ENCODE measurements around the gene KLHL10. TPM values are rescaled to one million over a fixed set of nuclear protein-coding genes. Genes with fewer than 3 reads are reported as not detected.

KLHL10 gene
- total RNA-seq, 2 experiments from 2014 or later: not detected

GRCh38 chr17:41880130-41880529 is 42.5 kb downstream of the KLHL10 start:
- H3K36me3 ChIP-seq (ENCODE audit: insufficient read depth, low read length): peaks cover 82% of the 10 kb centered on the region
- POLR2A ChIA-PET: no interaction called here

GRCh38 chr17:41882756-41883155 is 45.1 kb downstream of the KLHL10 start:
- Histone ChIP-seq H3K4me1 (ENCODE audit: insufficient read depth, low read length, poor library complexity, severe bottlenecking) (no peaks in the 10 kb centered on the region), H3K79me2 (ENCODE audit: insufficient read depth, low read depth, low read length) (no peaks in the 10 kb centered on the region), H4K20me1 (ENCODE audit: insufficient read depth, low read length) (no peaks in the 10 kb centered on the region), H3K27ac (ENCODE audit: low read depth, low read length, poor library complexity, severe bottlenecking) (no peak overlapping the region), H3K9me3 (ENCODE audit: low read length) (no peaks in the 10 kb centered on the region), H2AFZ (ENCODE audit: low read length) (no peak overlapping the region), H3K4me3 (ENCODE audit: low read depth, low read length, poor library complexity, severe bottlenecking) (no peak overlapping the region), H3K4me2 (ENCODE audit: low read length) (no peak overlapping the region), H3K36me3 (ENCODE audit: insufficient read depth, low read length) (peaks cover 96% of the 10 kb centered on the region), H3K9me2 (ENCODE audit: insufficient read depth, low read length) (no peaks in the 10 kb centered on the region)
- CTCF ChIA-PET (ENCODE audit: unreplicated experiment): no interaction called here
- no peak for DNase-seq (ENCODE audit: low spot score)
- POLR2A ChIA-PET: no interaction called here
- intact Hi-C loops (cut with micrococcal nuclease; ENCODE audit: unreplicated experiment): no loop called here
- TF ChIP-seq CTCF (conservative IDR thresholded peaks at IDR 0.05; ENCODE audit: low read length) (no peak), EZH2phosphoT487 (IDR thresholded peaks at IDR 0.05; ENCODE audit: borderline replicate concordance, low read depth, low read length) (no peak)
- no TSS peak for BruUV-seq (replicated peaks)

More at GRCh38 chr17:41880130-41880529, 42.5 kb downstream of the KLHL10 start:
- no TSS peak for BruUV-seq (replicated peaks)
- CTCF ChIA-PET (ENCODE audit: unreplicated experiment): no interaction called here
- H4K20me1 ChIP-seq (ENCODE audit: insufficient read depth, low read length): no peaks in the 10 kb centered on the region
- H2AFZ ChIP-seq (ENCODE audit: low read length): no peak overlapping the region
- intact Hi-C loops (cut with micrococcal nuclease; ENCODE audit: unreplicated experiment): no loop called here
- no peak overlapping the region for H3K27ac ChIP-seq (ENCODE audit: low read depth, low read length, poor library complexity, severe bottlenecking)
- no peak overlapping the region for H3K4me3 ChIP-seq (ENCODE audit: low read depth, low read length, poor library complexity, severe bottlenecking)
- no peaks in the 10 kb centered on the region for H3K4me1 ChIP-seq (ENCODE audit: insufficient read depth, low read length, poor library complexity, severe bottlenecking)
- DNase-seq (ENCODE audit: low spot score): no peak
- no peaks in the 10 kb centered on the region for H3K9me3 ChIP-seq (ENCODE audit: low read length)
- H3K79me2 ChIP-seq (ENCODE audit: insufficient read depth, low read depth, low read length): no peaks in the 10 kb centered on the region
- no peaks in the 10 kb centered on the region for H3K9me2 ChIP-seq (ENCODE audit: insufficient read depth, low read length)
- H3K4me2 ChIP-seq (ENCODE audit: low read length): no peak overlapping the region
- no peak for TF ChIP-seq EZH2phosphoT487 (IDR thresholded peaks at IDR 0.05; ENCODE audit: borderline replicate concordance, low read depth, low read length)
- TF ChIP-seq CTCF (conservative IDR thresholded peaks at IDR 0.05; ENCODE audit: low read length): no peak

GRCh38 chr17:41885733-41886132 is 48.1 kb downstream of the KLHL10 start:
- no peak overlapping the region for H3K27ac ChIP-seq (ENCODE audit: low read depth, low read length, poor library complexity, severe bottlenecking)
- no peaks in the 10 kb centered on the region for H3K4me1 ChIP-seq (ENCODE audit: insufficient read depth, low read length, poor library complexity, severe bottlenecking)
- H3K36me3 ChIP-seq (ENCODE audit: insufficient read depth, low read length): peaks cover 93% of the 10 kb centered on the region
- H3K4me2 ChIP-seq (ENCODE audit: low read length): no peak overlapping the region
- no peaks in the 10 kb centered on the region for H3K79me2 ChIP-seq (ENCODE audit: insufficient read depth, low read depth, low read length)
- TF ChIP-seq EZH2phosphoT487 (IDR thresholded peaks at IDR 0.05; ENCODE audit: borderline replicate concordance, low read depth, low read length) (no peak), CTCF (conservative IDR thresholded peaks at IDR 0.05; ENCODE audit: low read length) (peak; percentile 62)
- no TSS peak for BruUV-seq (replicated peaks)
- intact Hi-C loops (cut with micrococcal nuclease; ENCODE audit: unreplicated experiment): no loop called here
- no peak for DNase-seq (ENCODE audit: low spot score)
- no peaks in the 10 kb centered on the region for H3K9me2 ChIP-seq (ENCODE audit: insufficient read depth, low read length)
- CTCF ChIA-PET (ENCODE audit: unreplicated experiment): no interaction called here
- no peaks in the 10 kb centered on the region for H3K9me3 ChIP-seq (ENCODE audit: low read length)
- no peak overlapping the region for H3K4me3 ChIP-seq (ENCODE audit: low read depth, low read length, poor library complexity, severe bottlenecking)
- H4K20me1 ChIP-seq (ENCODE audit: insufficient read depth, low read length): no peaks in the 10 kb centered on the region
- POLR2A ChIA-PET: interaction anchor here (0.6 kb wide), 1 partner anchor 36 kb away, joined by 8 read pairs; no protein-coding TSS in a partner anchor
- no peak overlapping the region for H2AFZ ChIP-seq (ENCODE audit: low read length)
